Kidney epithelial cell (primary cell): ENCODE data around the gene CCT8. TPM values are rescaled to one million over a fixed set of nuclear protein-coding genes. Genes with fewer than 3 reads are reported as not detected.
A peak's percentile ranks its signal among the peaks of the same experiment; 100 is the strongest.
"Not testable (repeated sequence)": the region's sequence is repeated elsewhere in the genome, so short reads cannot be mapped to it uniquely, and the experiment has no call there.

ENCODE experiments used
- DNase-seq: peaks from one replicate; pipeline ENCODE4 v3.0.0-alpha.2; 2010; ENCODE audit warnings: low read depth
- H3K27me3 ChIP-seq: 2 replicates; pipeline ENCODE4 v1.6.0; 2011; ENCODE audit warnings: low read length; ENCODE audit not compliant: control insufficient read depth, insufficient read depth
- H3K36me3 ChIP-seq: 2 replicates; pipeline ENCODE4 v1.5.1; 2011; ENCODE audit warnings: low read length; ENCODE audit not compliant: control insufficient read depth, insufficient read depth
- H3K4me3 ChIP-seq: 2 replicates; pipeline ENCODE4 v1.5.1; 2011; ENCODE audit warnings: low read depth, mild to moderate bottlenecking, control low read depth, low read length
- CTCF ChIP-seq: IDR thresholded peaks from 2 replicates; pipeline ENCODE4 v1.5.1; 2011; ENCODE audit warnings: mild to moderate bottlenecking, moderate library complexity, low read length, control low read depth, inconsistent platforms; ENCODE audit not compliant: insufficient read depth, poor library complexity, severe bottlenecking
- total RNA-seq: library from RNA; depleted of rRNA; stranded (reverse); fragments of >200 nt; gene quantifications from 2 replicates; pipeline ENCODE4 v1.2.3, GENCODE V29; 2015

Gene CCT8
- total RNA-seq, 1 donor from 2014 or later, result 175 TPM

- Histone ChIP-seq H3K27me3 (no peaks in the 10 kb centered on the region), H3K36me3 (no peaks in the 10 kb centered on the region), H3K4me3 (peak within 1 kb of the TSS; percentile 84)
- DNase-seq, result peak; percentile 92
- no peak for TF ChIP-seq CTCF
These were observed 48.7 kb downstream of the CCT8 start, which contains the start of gene USP16 for GRCh38 chr21:29024474-29025327. TSS of gene USP16 (plus strand) at chr21:29024668. CDS start at chr21:29027914, 3,246 bp downstream.

- DNase-seq, result no peak
- no peak for TF ChIP-seq CTCF
- H3K4me3 ChIP-seq, result no peak overlapping the region
- H3K36me3 ChIP-seq, result no peaks in the 10 kb centered on the region
- no peaks in the 10 kb centered on the region for H3K27me3 ChIP-seq
These were observed 51.3 kb downstream of the CCT8 start for GRCh38 chr21:29022166-29022565.

- H3K27me3 ChIP-seq, result no peaks in the 10 kb centered on the region
- no peaks in the 10 kb centered on the region for H3K36me3 ChIP-seq
- peak overlapping the region; percentile 98 for H3K4me3 ChIP-seq
- no peak for TF ChIP-seq CTCF
- DNase-seq, result no peak
These were observed 54.9 kb downstream of the CCT8 start for GRCh38 chr21:29018540-29018939.

- Histone ChIP-seq H3K27me3 (no peaks in the 10 kb centered on the region), H3K36me3 (no peaks in the 10 kb centered on the region), H3K4me3 (peak overlapping the region; percentile 98)
- no peak for TF ChIP-seq CTCF
- no peak for DNase-seq
These were observed 55.7 kb downstream of the CCT8 start for GRCh38 chr21:29017639-29018237.

DNA sequence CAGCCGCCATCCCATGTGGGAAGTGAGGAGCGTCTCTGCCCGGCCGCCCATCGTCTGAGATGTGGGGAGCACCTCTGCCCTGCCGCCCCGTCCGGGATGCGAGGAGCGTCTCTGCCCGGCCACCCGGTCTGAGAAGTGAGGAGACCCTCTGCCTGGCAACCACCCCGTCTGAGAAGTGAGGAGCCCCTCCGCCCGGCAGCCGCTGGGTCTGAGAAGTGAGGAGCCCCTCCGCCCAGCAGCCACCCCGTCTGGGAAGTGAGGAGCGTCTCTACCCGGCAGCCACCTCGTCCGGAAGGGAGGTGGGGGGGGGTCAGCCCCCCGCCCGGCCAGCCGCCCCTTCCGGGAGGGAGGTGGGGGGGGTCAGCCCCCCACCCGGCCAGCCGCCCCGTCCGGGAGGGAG, 62.2 kb downstream of the CCT8 start:
- H3K36me3 ChIP-seq, H3K27me3 ChIP-seq, H3K4me3 ChIP-seq, DNase-seq: not testable (repeated sequence)

- Histone ChIP-seq H3K36me3 (no peaks in the 10 kb centered on the region), H3K27me3 (no peaks in the 10 kb centered on the region), H3K4me3 (no peak overlapping the region)
- no peak for DNase-seq
- no peak for TF ChIP-seq CTCF
These were observed 65.1 kb downstream of the CCT8 start for GRCh38 chr21:29008367-29008766.
